Peyer's patch (tissue), 4 donors: ENCODE results near the gene CXXC5. TPM values are rescaled to one million over a fixed set of nuclear protein-coding genes. Genes with fewer than 3 reads are reported as not detected.

Experiments used
- DNase-seq, 3 donors: peaks; one replicate each; pipeline ENCODE4 v3.0.0-alpha.2; 2017 to 2019
- H3K27ac ChIP-seq, 4 donors: fragments of 200-600 bp; sonication (generic); one replicate each; pipeline ENCODE4 v1.5.1; 2016 to 2019
- H3K27me3 ChIP-seq, 2 donors: fragments of 200-600 bp; sonication (generic); one replicate each; pipeline ENCODE4 v1.5.1; 2019
- H3K36me3 ChIP-seq, 3 donors: fragments of 200-600 bp; sonication (generic); one replicate each; pipeline ENCODE4 v1.5.1; 2016 to 2019
- H3K4me1 ChIP-seq, 4 donors: fragments of 200-600 bp; sonication (generic); one replicate each; pipeline ENCODE4 v1.5.1; 2016 to 2019
- H3K4me3 ChIP-seq, 4 donors: fragments of 200-600 bp; sonication (generic); 1 replicate in 3 of 4; 2 replicates in 1 of 4; pipeline ENCODE4 v1.5.1; 2016 to 2019; ENCODE audit warnings: mild to moderate bottlenecking in 1 of 4
- H3K9me3 ChIP-seq, 4 donors: fragments of 200-600 bp; sonication (generic); one replicate each; pipeline ENCODE4 v1.5.1; 2016 to 2019; ENCODE audit warnings: mild to moderate bottlenecking in 1 of 4
- POLR2A ChIP-seq, 2 donors: fragments of 450-650 bp; IDR thresholded peaks; one replicate each; pipeline ENCODE4 v1.5.1; 2017; ENCODE audit warnings: antibody characterized with exemption in 2 of 2, mild to moderate bottlenecking in 2 of 2, moderate library complexity in 2 of 2
- total RNA-seq, 4 donors: library from RNA; depleted of rRNA; stranded (reverse); fragments of >200 nt; gene quantifications; one replicate each; pipeline ENCODE4 v1.1.0, GENCODE V29; 2016
- TF ChIP-seq, protein P1 (sequence below), 6 experiments: fragments of 450-650 bp in 4 of 6; fragments of 200-600 bp in 2 of 6; sonication (generic) in 1 of 6; IDR thresholded peaks; one replicate each; pipeline ENCODE4 v1.5.1; 2017 to 2019; ENCODE audit warnings: antibody characterized with exemption in 6 of 6, mild to moderate bottlenecking in 3 of 6, moderate library complexity in 1 of 6

The CXXC5 gene
- total RNA-seq, 4 donors from 2014 or later = 21.7 to 49.5 (median 30.9) TPM

DNA sequence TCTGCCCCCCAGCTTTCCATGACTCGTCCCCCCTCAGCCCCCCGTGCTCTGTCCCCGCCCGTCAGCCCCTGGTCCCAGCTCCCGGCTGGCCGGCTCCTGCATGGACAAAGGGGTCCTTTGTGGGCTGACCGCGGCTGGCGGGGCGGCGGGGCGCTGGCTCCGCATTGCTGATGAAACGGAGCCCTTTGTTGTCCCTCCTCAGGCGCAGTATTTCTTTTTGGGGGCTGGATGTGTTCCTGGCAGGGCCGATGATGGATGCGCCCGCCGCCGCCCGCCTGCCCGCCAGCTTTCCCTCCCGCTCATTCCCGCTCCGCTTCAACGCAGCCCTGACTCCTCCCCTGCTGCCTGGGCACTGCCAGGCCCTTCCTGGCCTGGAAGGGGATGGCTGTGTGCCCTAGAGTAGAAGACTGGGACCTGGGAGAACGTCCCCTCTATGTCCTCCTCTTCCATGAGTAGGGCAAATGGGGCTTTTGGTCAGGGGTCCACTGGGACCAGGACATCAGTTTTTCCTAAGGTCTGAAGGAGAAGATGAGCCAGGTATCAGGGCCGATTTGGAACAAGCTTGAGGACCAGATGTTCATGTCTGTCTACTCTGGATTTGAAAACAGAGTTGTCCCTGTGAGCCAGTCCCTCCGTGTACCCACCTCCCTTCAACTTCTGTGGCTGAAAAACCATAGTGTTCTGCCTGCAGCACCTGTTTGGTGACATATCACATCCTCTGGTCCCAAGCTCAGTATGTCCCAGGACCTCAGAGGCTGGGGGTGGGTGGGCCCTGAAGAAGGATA, 29.0 kb downstream of the CXXC5 start:
- Histone ChIP-seq H3K9me3 (no peaks in the 10 kb centered on the region), H3K27ac (peak overlapping the region in 1 of 4 donors; percentile 53)

GRCh38 chr5:139677736-139678613, 29.8 kb downstream of the CXXC5 start:
- peaks cover 0 to 4% (median 0%) of the 10 kb centered on the region in 3 donors for H3K36me3 ChIP-seq
- H3K4me1 ChIP-seq = peaks cover 0 to 11% (median 3%) of the 10 kb centered on the region in 4 donors
- no peaks in the 10 kb centered on the region for H3K9me3 ChIP-seq
- DNase-seq = no peak
- no peak overlapping the region for H3K4me3 ChIP-seq
- TF ChIP-seq, protein P1, sequence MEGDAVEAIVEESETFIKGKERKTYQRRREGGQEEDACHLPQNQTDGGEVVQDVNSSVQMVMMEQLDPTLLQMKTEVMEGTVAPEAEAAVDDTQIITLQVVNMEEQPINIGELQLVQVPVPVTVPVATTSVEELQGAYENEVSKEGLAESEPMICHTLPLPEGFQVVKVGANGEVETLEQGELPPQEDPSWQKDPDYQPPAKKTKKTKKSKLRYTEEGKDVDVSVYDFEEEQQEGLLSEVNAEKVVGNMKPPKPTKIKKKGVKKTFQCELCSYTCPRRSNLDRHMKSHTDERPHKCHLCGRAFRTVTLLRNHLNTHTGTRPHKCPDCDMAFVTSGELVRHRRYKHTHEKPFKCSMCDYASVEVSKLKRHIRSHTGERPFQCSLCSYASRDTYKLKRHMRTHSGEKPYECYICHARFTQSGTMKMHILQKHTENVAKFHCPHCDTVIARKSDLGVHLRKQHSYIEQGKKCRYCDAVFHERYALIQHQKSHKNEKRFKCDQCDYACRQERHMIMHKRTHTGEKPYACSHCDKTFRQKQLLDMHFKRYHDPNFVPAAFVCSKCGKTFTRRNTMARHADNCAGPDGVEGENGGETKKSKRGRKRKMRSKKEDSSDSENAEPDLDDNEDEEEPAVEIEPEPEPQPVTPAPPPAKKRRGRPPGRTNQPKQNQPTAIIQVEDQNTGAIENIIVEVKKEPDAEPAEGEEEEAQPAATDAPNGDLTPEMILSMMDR (IDR thresholded peaks at IDR 0.05) = no peak
- no peak for TF ChIP-seq POLR2A (IDR thresholded peaks at IDR 0.05)
- H3K27me3 ChIP-seq = no peaks in the 10 kb centered on the region
- H3K27ac ChIP-seq = peak overlapping the region in 2 of 4 donors; percentile 1 to 53

More for the DNA sequence above, 29.0 kb downstream of the CXXC5 start:
- H3K4me1 ChIP-seq = peaks cover 0 to 12% (median 3%) of the 10 kb centered on the region in 4 donors
- no peaks in the 10 kb centered on the region for H3K36me3 ChIP-seq
- DNase-seq = no peak
- no peaks in the 10 kb centered on the region for H3K27me3 ChIP-seq
- no peak overlapping the region for H3K4me3 ChIP-seq
- TF ChIP-seq, protein P1 (IDR thresholded peaks at IDR 0.05) = no peak
- no peak for TF ChIP-seq POLR2A (IDR thresholded peaks at IDR 0.05)

DNA sequence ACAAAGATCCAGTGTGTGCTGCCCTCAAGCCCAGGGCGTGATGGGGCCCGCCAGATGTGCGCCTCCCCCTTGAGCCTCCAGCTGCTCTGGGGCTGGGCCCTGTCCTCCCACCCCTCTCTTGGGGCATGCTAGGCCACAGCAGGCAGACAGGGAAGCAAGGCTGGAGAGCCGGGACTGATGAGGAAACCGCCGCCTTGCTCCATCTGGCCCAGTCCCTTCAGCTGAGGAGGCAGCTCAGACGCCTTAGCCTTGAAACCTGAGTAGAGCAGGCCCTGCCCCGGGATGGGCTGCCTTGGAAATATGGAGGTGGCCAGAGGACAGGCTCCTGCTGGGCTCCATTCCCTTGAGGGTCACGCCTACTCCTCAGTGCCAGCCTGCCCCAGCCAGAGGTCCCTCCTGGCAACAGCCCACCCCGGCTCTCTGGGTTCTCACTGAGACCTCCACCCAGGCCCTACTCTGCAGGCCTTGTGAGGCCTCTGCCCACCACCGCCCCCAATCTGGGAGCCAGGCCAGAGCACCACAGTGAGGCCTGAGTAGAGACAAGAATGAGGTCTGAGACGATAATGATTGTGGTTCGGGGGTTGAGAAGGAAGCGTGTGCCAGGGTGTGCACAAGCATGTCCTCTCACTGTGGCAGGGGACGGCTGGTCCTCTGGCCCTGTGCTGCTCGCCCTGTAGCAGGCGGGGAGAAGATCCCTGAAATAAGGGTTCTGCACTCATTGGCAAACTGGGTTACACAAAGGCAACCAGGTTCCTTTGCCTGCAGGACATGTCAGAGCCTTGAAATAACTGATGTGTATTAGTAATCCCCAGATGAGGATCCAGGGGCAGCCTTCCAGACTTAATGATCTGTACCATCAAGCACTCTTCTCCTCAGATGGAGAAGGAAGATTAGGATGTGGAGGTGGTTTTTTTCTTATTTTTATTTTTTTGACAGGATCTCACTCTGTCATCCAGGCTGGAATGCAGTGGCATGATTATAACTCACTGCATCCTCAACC, 30.9 kb downstream of the CXXC5 start:
- Histone ChIP-seq H3K27me3 (no peaks in the 10 kb centered on the region), H3K27ac (peak overlapping the region in 1 of 4 donors; percentile 35), H3K9me3 (no peaks in the 10 kb centered on the region), H3K4me3 (no peak overlapping the region), H3K36me3 (peaks cover 0 to 4% (median 0%) of the 10 kb centered on the region in 3 donors), H3K4me1 (peaks cover 0 to 6% (median 3%) of the 10 kb centered on the region in 4 donors)
- no peak for DNase-seq
- no peak for TF ChIP-seq POLR2A (IDR thresholded peaks at IDR 0.05)
- TF ChIP-seq, protein P1 (IDR thresholded peaks at IDR 0.05) = no peak

DNA sequence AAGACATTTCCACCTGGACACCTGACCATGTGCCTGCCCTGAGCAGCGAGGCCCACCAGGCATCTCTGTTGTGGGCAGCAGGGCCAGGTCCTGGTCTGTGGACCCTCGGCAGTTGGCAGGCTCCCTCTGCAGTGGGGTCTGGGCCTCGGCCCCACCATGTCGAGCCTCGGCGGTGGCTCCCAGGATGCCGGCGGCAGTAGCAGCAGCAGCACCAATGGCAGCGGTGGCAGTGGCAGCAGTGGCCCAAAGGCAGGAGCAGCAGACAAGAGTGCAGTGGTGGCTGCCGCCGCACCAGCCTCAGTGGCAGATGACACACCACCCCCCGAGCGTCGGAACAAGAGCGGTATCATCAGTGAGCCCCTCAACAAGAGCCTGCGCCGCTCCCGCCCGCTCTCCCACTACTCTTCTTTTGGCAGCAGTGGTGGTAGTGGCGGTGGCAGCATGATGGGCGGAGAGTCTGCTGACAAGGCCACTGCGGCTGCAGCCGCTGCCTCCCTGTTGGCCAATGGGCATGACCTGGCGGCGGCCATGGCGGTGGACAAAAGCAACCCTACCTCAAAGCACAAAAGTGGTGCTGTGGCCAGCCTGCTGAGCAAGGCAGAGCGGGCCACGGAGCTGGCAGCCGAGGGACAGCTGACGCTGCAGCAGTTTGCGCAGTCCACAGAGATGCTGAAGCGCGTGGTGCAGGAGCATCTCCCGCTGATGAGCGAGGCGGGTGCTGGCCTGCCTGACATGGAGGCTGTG, 32.4 kb downstream of the CXXC5 start:
- Histone ChIP-seq H3K27ac (no peak overlapping the region), H3K27me3 (no peaks in the 10 kb centered on the region), H3K4me1 (peaks cover 0 to 6% (median 3%) of the 10 kb centered on the region in 4 donors), H3K9me3 (no peaks in the 10 kb centered on the region), H3K36me3 (peaks cover 0 to 4% (median 0%) of the 10 kb centered on the region in 3 donors), H3K4me3 (no peak overlapping the region)
- DNase-seq = no peak
- no peak for TF ChIP-seq POLR2A (IDR thresholded peaks at IDR 0.05)
- TF ChIP-seq, protein P1 (IDR thresholded peaks at IDR 0.05) = no peak
